ENCODE measurements around the gene CEMIP2. TPM values are rescaled to one million over a fixed set of nuclear protein-coding genes. Genes with fewer than 3 reads are reported as not detected.

Gene CEMIP2
- total RNA-seq, 2 experiments from 2014 or later: 58.7 to 63.5 TPM

DNA sequence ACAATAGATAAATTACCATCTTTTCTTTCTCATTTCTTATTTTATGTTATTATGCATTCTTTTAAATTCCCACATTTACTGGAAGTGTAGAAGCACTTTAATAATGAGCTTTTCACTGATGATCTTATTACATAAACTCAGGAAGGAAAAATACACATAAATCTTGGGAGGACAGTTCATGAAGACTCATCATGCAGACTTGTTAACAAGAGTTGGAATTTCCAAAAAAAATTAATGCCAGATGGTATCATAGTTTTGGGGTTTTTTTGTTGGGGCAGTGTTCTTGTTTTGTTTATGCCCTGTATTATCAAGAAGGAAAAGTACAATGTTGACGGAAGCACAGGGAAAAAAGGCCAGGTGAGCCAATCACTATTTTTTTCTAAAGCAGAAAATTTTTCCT, 35.1 kb downstream of the CEMIP2 start:
- peaks cover 7% of the 10 kb centered on the region for H3K4me1 Mint-ChIP-seq (ENCODE audit: low read depth)
- ChIA-PET POLR2A (interaction anchor here (0.6 kb wide), 1 partner anchor 1399 kb away, joined by 3 read pairs; no protein-coding TSS in a partner anchor), CTCF (interaction anchor here (1.3 kb wide), 1 partner anchor 34 kb away, joined by 5 read pairs; no protein-coding TSS in a partner anchor)
- H3K27ac Mint-ChIP-seq: no peak overlapping the region
- H3K27me3 Mint-ChIP-seq: no peaks in the 10 kb centered on the region
- peaks cover 65% of the 10 kb centered on the region for H3K36me3 Mint-ChIP-seq (ENCODE audit: low read depth)
- intact Hi-C loops (cut with micrococcal nuclease): loop anchor here (5.0 kb wide), 1 partner anchor 34 kb away; the partner anchor contains the start of gene CEMIP2
- DNase-seq (no peak), ATAC-seq (no peak)
- TF ChIP-seq, protein P1, sequence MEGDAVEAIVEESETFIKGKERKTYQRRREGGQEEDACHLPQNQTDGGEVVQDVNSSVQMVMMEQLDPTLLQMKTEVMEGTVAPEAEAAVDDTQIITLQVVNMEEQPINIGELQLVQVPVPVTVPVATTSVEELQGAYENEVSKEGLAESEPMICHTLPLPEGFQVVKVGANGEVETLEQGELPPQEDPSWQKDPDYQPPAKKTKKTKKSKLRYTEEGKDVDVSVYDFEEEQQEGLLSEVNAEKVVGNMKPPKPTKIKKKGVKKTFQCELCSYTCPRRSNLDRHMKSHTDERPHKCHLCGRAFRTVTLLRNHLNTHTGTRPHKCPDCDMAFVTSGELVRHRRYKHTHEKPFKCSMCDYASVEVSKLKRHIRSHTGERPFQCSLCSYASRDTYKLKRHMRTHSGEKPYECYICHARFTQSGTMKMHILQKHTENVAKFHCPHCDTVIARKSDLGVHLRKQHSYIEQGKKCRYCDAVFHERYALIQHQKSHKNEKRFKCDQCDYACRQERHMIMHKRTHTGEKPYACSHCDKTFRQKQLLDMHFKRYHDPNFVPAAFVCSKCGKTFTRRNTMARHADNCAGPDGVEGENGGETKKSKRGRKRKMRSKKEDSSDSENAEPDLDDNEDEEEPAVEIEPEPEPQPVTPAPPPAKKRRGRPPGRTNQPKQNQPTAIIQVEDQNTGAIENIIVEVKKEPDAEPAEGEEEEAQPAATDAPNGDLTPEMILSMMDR (IDR thresholded peaks at IDR 0.05): no peak
- no peak overlapping the region for H3K4me3 Mint-ChIP-seq
- H3K9me3 Mint-ChIP-seq: no peaks in the 10 kb centered on the region

DNA sequence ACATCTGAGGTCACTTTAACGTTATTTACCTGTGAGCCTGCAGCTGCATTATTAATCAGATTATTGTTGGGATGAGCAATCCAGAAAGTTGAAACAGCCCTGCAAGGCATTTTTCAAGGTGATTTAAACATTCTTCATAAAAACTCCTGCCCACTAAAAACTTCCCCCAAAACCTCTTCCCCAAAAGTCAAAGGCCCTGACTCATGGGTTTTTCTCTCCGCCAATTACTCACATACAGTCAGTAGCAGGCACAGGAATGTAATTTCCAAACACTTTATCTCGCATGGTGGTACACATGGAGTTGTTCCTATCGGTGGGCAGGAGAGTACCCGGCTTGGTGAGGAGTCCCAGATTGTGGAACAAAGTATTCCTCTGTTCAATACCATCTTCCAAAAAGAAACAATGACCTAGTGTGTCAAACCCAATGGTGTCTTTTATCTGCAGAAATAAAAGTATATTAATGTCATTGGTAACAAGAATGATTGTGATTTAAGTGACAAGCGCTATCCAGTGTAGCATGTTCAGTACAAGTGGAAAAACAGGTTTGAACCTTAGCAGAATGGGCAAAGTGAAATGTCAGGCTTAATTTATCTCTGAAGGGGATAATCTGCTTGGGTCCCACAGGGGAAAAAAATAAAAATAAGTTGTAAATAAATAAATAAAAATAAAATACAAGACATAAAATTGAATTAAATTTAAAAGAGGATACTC, 38.3 kb downstream of the CEMIP2 start:
- intact Hi-C loops (cut with micrococcal nuclease): loop anchor here (5.0 kb wide), 1 partner anchor 37 kb away; the partner anchor contains the start of gene CEMIP2
- H3K4me1 Mint-ChIP-seq (ENCODE audit: low read depth): peaks cover 4% of the 10 kb centered on the region
- CTCF ChIA-PET: no interaction called here
- no peaks in the 10 kb centered on the region for H3K27me3 Mint-ChIP-seq
- peaks cover 53% of the 10 kb centered on the region for H3K36me3 Mint-ChIP-seq (ENCODE audit: low read depth)
- POLR2A ChIA-PET: no interaction called here
- H3K27ac Mint-ChIP-seq: no peak overlapping the region
- no peak for ATAC-seq
- TF ChIP-seq, protein P1 (IDR thresholded peaks at IDR 0.05): no peak
- H3K9me3 Mint-ChIP-seq: no peaks in the 10 kb centered on the region
- DNase-seq: no peak
- H3K4me3 Mint-ChIP-seq: no peak overlapping the region

DNA sequence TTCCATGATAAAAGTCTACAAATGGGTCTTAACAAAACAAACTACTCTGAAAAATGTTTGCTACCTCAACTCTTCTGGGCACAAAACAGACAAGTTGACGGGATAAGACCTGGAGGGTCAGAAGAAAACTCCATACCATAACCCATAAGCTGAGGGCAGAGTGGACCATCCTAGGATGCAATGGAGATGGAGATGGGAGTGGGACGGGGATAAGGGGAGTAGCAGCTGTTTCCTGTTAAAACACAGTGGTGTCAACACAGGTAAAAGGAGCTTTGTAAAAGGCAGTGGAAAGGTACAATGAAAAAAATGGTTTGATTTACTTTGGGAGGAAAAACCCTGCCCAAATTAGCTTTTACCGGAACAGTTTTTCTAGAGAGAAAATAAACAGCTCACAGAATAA, 41.6 kb downstream of the CEMIP2 start:
- no peaks in the 10 kb centered on the region for H3K9me3 Mint-ChIP-seq
- no peak overlapping the region for H3K4me3 Mint-ChIP-seq
- intact Hi-C loops (cut with micrococcal nuclease): no loop called here
- ChIA-PET CTCF (no interaction called here), POLR2A (no interaction called here)
- no peak for ATAC-seq
- H3K36me3 Mint-ChIP-seq (ENCODE audit: low read depth): peaks cover 55% of the 10 kb centered on the region
- no peak for DNase-seq
- no peaks in the 10 kb centered on the region for H3K27me3 Mint-ChIP-seq
- H3K4me1 Mint-ChIP-seq (ENCODE audit: low read depth): peaks cover 5% of the 10 kb centered on the region
- TF ChIP-seq, protein P1 (IDR thresholded peaks at IDR 0.05): no peak
- no peak overlapping the region for H3K27ac Mint-ChIP-seq

DNA sequence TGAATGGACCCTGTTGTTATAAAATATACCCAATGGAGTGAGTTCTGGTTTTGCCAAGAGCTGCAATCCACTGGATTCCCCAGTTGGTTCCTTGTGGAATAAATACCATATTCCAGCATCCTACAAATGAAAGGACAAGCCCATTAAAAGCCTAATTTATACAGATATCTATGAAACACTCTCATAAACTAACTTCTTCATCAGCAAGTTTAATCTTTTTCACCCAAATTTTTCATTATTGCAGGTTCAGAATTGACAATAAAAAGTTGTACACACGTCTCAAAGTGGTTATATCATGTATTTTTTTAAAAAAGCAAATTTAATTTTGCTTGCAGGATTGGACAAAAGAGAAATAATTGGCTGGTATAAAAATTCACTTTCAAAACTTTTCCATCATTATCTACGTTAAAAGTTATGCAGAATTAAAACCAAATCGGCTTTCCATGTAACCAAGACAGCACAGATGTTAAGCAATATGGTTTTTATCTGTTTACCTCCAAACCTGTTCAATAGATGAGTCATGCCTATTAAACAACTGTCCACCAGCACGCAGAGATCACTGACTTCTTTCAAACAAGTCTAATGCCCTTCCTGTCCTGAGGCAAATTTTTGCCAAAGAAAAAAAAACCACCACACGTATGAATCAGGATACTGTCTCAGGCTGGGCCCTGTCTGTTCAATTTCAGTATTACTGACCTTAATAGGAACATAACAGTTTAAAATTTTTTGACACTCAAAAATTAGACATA, 42.5 kb downstream of the CEMIP2 start:
- Mint-ChIP-seq H3K27ac (no peak overlapping the region), H3K27me3 (no peaks in the 10 kb centered on the region), H3K4me1 (ENCODE audit: low read depth) (peaks cover 5% of the 10 kb centered on the region), H3K9me3 (no peaks in the 10 kb centered on the region), H3K36me3 (ENCODE audit: low read depth) (peaks cover 55% of the 10 kb centered on the region), H3K4me3 (no peak overlapping the region)
- intact Hi-C loops (cut with micrococcal nuclease): no loop called here
- CTCF ChIA-PET: interaction anchor here (1.0 kb wide), 1 partner anchor 11 kb away, joined by 3 read pairs; no protein-coding TSS in a partner anchor
- ATAC-seq (no peak), DNase-seq (no peak)
- TF ChIP-seq, protein P1 (IDR thresholded peaks at IDR 0.05): no peak
- POLR2A ChIA-PET: no interaction called here

DNA sequence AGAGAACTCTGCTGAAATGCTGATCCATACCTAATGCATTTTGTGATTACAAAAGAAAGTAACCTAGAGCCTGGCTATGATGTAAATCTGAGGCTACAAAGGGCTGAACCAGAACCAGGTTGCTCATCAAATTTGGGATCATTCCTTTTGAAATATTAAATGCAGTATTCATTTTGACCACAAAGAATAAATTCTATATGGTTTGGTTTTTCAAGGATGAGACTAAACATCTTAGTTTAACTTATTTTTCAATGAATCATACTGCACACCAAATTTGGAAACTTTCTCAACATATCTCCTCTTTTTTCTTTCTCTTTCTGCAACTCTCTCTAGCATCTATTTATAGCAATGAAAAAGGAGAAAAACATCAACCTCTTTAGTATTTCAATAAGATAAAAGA, 46.5 kb downstream of the CEMIP2 start:
- Mint-ChIP-seq H3K4me1 (ENCODE audit: low read depth) (peaks cover 3% of the 10 kb centered on the region), H3K36me3 (ENCODE audit: low read depth) (peaks cover 42% of the 10 kb centered on the region), H3K9me3 (no peaks in the 10 kb centered on the region), H3K27ac (no peak overlapping the region), H3K27me3 (no peaks in the 10 kb centered on the region), H3K4me3 (no peak overlapping the region)
- intact Hi-C loops (cut with micrococcal nuclease): no loop called here
- POLR2A ChIA-PET: no interaction called here
- no peak for DNase-seq
- CTCF ChIA-PET: interaction anchor here (0.7 to 1.7 kb wide), 2 partner anchors 86 to 97 kb away, joined by 3 to 7 read pairs; no protein-coding TSS in a partner anchor
- no peak for ATAC-seq
- TF ChIP-seq, protein P1 (IDR thresholded peaks at IDR 0.05): no peak

Data from activated CD8-positive, alpha-beta T cell treated with anti-CD3 and anti-CD28 coated beads for 36 hours (primary cell).